GM10266 (cell line): ENCODE measurements around the gene CENPF.

ENCODE experiments used
- DNase-seq: peaks from one replicate; pipeline ENCODE4 v3.0.0; 2012; ENCODE audit errors: extremely low spot score
- CTCF ChIP-seq: IDR thresholded peaks from 2 replicates; pipeline ENCODE4 v1.5.1; 2012; ENCODE audit warnings: mild to moderate bottlenecking, low read depth; ENCODE audit not compliant: control insufficient read depth, insufficient read depth; ENCODE audit errors: missing control alignments

Gene CENPF

GRCh38 chr1:214702556-214702955, 99.6 kb downstream of the CENPF start:
- no peak for DNase-seq
- no peak for TF ChIP-seq CTCF

- no peak for DNase-seq
- no peak for TF ChIP-seq CTCF
Observed at GRCh38 chr1:214707306-214708087, 104.5 kb downstream of the CENPF start.

GRCh38 chr1:214708321-214708955, 105.4 kb downstream of the CENPF start:
- no peak for TF ChIP-seq CTCF
- no peak for DNase-seq

- DNase-seq = no peak
- no peak for TF ChIP-seq CTCF
Observed at GRCh38 chr1:214709241-214709640, 106.2 kb downstream of the CENPF start.

- DNase-seq = no peak
Observed at GRCh38 chr1:214712737-214713136, 109.7 kb downstream of the CENPF start.

More at GRCh38 chr1:214712737-214713136, 109.7 kb downstream of the CENPF start:
- no peak for TF ChIP-seq CTCF
